Measurements from ENCODE around the gene OPRD1. TPM values are rescaled to one million over a fixed set of nuclear protein-coding genes. Genes with fewer than 3 reads are reported as not detected.
A peak's percentile ranks its signal among the peaks of the same experiment; 100 is the strongest.

OPRD1 gene
- total and polyA plus RNA-seq, 7 experiments from 2014 or later = not detected

GRCh38 chr1:28900562-28900961, 88.6 kb downstream of the OPRD1 start:
- DNase-seq (no peak), ATAC-seq (no peak)
- ChIA-PET POLR2A (interaction anchor here (0.6 to 2.0 kb wide), 3 partner anchors 14 to 229 kb away, joined by 3 to 6 read pairs (median 3); partner anchors contain the start of gene EPB41), CTCF (no interaction called here)
- Mint-ChIP-seq H3K36me3 (peaks cover 0 to 22% (median 5%) of the 10 kb centered on the region in 5 donors), H3K4me3 (no peak overlapping the region), H3K27me3 (no peaks in the 10 kb centered on the region), H3K27ac (no peak overlapping the region), H3K4me1 (peaks cover 21 to 36% (median 34%) of the 10 kb centered on the region in 7 donors), H3K9me3 (peaks cover 0 to 4% (median 0%) of the 10 kb centered on the region in 11 donors)
- intact Hi-C loops (cut with micrococcal nuclease) = no loop called here
- Histone ChIP-seq H3K9me3 (ENCODE audit: control insufficient read depth in 2 of 3, low read length in 3 of 3) (peaks cover 0 to 5% (median 0%) of the 10 kb centered on the region in 3 experiments), H3K27ac (ENCODE audit: low read depth, low read length) (no peak overlapping the region), H3K4me3 (ENCODE audit: low read length) (no peak overlapping the region), H3K36me3 (ENCODE audit: control insufficient read depth in 2 of 3, insufficient read depth in 3 of 3, low read length in 3 of 3) (no peaks in the 10 kb centered on the region), H3K27me3 (ENCODE audit: control insufficient read depth in 2 of 2, insufficient read depth in 2 of 2, low read length in 2 of 2) (no peaks in the 10 kb centered on the region), H3K4me1 (ENCODE audit: control insufficient read depth in 2 of 2, insufficient read depth in 2 of 2, low read length in 2 of 2) (peaks cover 5 to 6% of the 10 kb centered on the region in 2 donors)

GRCh38 chr1:28902738-28903137, 90.8 kb downstream of the OPRD1 start:
- ATAC-seq = no peak
- Mint-ChIP-seq H3K4me1 (peaks cover 16 to 31% (median 24%) of the 10 kb centered on the region in 7 donors), H3K9me3 (peaks cover 0 to 4% (median 0%) of the 10 kb centered on the region in 11 donors), H3K27me3 (no peaks in the 10 kb centered on the region), H3K27ac (peak overlapping the region in 1 of 9 donors; percentile 48), H3K4me3 (no peak overlapping the region), H3K36me3 (peaks cover 0 to 21% (median 11%) of the 10 kb centered on the region in 5 donors)
- DNase-seq = no peak
- POLR2A ChIA-PET = interaction anchor here (0.5 to 1.0 kb wide), 3 partner anchors 10 to 120 kb away, joined by 3 to 4 read pairs (median 4); partner anchors contain the start of gene EPB41
- no peak overlapping the region for H3K27ac ChIP-seq (ENCODE audit: low read depth, low read length)
- CTCF ChIA-PET = interaction anchor here (0.7 to 1.1 kb wide), 3 partner anchors 17 to 142 kb away, joined by 3 read pairs; no protein-coding TSS in a partner anchor
- H3K27me3 ChIP-seq (ENCODE audit: control insufficient read depth in 2 of 2, insufficient read depth in 2 of 2, low read length in 2 of 2) = no peaks in the 10 kb centered on the region
- H3K36me3 ChIP-seq (ENCODE audit: control insufficient read depth in 2 of 3, insufficient read depth in 3 of 3, low read length in 3 of 3) = no peaks in the 10 kb centered on the region
- peaks cover 0 to 5% (median 0%) of the 10 kb centered on the region in 3 experiments for H3K9me3 ChIP-seq (ENCODE audit: control insufficient read depth in 2 of 3, low read length in 3 of 3)
- intact Hi-C loops (cut with micrococcal nuclease) = no loop called here
- peaks cover 5 to 6% of the 10 kb centered on the region in 2 donors for H3K4me1 ChIP-seq (ENCODE audit: control insufficient read depth in 2 of 2, insufficient read depth in 2 of 2, low read length in 2 of 2)
- no peak overlapping the region for H3K4me3 ChIP-seq (ENCODE audit: low read length)

GRCh38 chr1:28905921-28906666, 94.1 kb downstream of the OPRD1 start:
- no peak overlapping the region for H3K27ac Mint-ChIP-seq
- ATAC-seq (no peak), DNase-seq (no peak)
- no peaks in the 10 kb centered on the region for H3K4me1 ChIP-seq (ENCODE audit: control insufficient read depth in 2 of 2, insufficient read depth in 2 of 2, low read length in 2 of 2)
- no peak overlapping the region for H3K4me3 Mint-ChIP-seq
- H3K36me3 Mint-ChIP-seq = peaks cover 0 to 21% (median 11%) of the 10 kb centered on the region in 5 donors
- H3K4me3 ChIP-seq (ENCODE audit: low read length) = no peak overlapping the region
- H3K4me1 Mint-ChIP-seq = peaks cover 0 to 14% (median 4%) of the 10 kb centered on the region in 7 donors
- POLR2A ChIA-PET = no interaction called here
- CTCF ChIA-PET = interaction anchor here (1.0 kb wide), 2 partner anchors 18 to 128 kb away, joined by 3 read pairs; no protein-coding TSS in a partner anchor
- peaks cover 0 to 4% (median 0%) of the 10 kb centered on the region in 11 donors for H3K9me3 Mint-ChIP-seq
- no peaks in the 10 kb centered on the region for H3K27me3 ChIP-seq (ENCODE audit: control insufficient read depth in 2 of 2, insufficient read depth in 2 of 2, low read length in 2 of 2)
- intact Hi-C loops (cut with micrococcal nuclease) = no loop called here
- H3K9me3 ChIP-seq (ENCODE audit: control insufficient read depth in 2 of 3, low read length in 3 of 3) = peaks cover 0 to 5% (median 0%) of the 10 kb centered on the region in 3 experiments
- no peaks in the 10 kb centered on the region for H3K27me3 Mint-ChIP-seq
- H3K27ac ChIP-seq (ENCODE audit: low read depth, low read length) = no peak overlapping the region
- no peaks in the 10 kb centered on the region for H3K36me3 ChIP-seq (ENCODE audit: control insufficient read depth in 2 of 3, insufficient read depth in 3 of 3, low read length in 3 of 3)

- peaks cover 0 to 4% (median 0%) of the 10 kb centered on the region in 3 experiments for H3K9me3 ChIP-seq (ENCODE audit: control insufficient read depth in 2 of 3, low read length in 3 of 3)
- ChIA-PET POLR2A (interaction anchor here (1.1 kb wide), 1 partner anchor 10 kb away, joined by 4 read pairs; no protein-coding TSS in a partner anchor), CTCF (interaction anchor here (0.6 kb wide), 2 partner anchors 635 to 1472 kb away, joined by 3 read pairs; no protein-coding TSS in a partner anchor)
- DNase-seq (no peak), ATAC-seq (no peak)
- H3K27ac ChIP-seq (ENCODE audit: low read depth, low read length) = no peak overlapping the region
- peaks cover 0 to 2% (median 0%) of the 10 kb centered on the region in 11 donors for H3K9me3 Mint-ChIP-seq
- H3K27me3 Mint-ChIP-seq = no peaks in the 10 kb centered on the region
- H3K4me1 Mint-ChIP-seq = peaks cover 0 to 21% (median 10%) of the 10 kb centered on the region in 7 donors
- H3K4me3 ChIP-seq (ENCODE audit: low read length) = no peak overlapping the region
- no peaks in the 10 kb centered on the region for H3K36me3 ChIP-seq (ENCODE audit: control insufficient read depth in 2 of 3, insufficient read depth in 3 of 3, low read length in 3 of 3)
- H3K4me1 ChIP-seq (ENCODE audit: control insufficient read depth in 2 of 2, insufficient read depth in 2 of 2, low read length in 2 of 2) = peaks cover 6 to 8% of the 10 kb centered on the region in 2 donors
- no peaks in the 10 kb centered on the region for H3K27me3 ChIP-seq (ENCODE audit: control insufficient read depth in 2 of 2, insufficient read depth in 2 of 2, low read length in 2 of 2)
- H3K36me3 Mint-ChIP-seq = peaks cover 0 to 11% (median 6%) of the 10 kb centered on the region in 5 donors
- no peak overlapping the region for H3K4me3 Mint-ChIP-seq
- H3K27ac Mint-ChIP-seq = no peak overlapping the region
- intact Hi-C loops (cut with micrococcal nuclease) = no loop called here
These were observed 97.2 kb downstream of the OPRD1 start for GRCh38 chr1:28909198-28909597.

GRCh38 chr1:28910379-28911115, 98.6 kb downstream of the OPRD1 start:
- no peaks in the 10 kb centered on the region for H3K9me3 ChIP-seq (ENCODE audit: control insufficient read depth in 2 of 3, low read length in 3 of 3)
- H3K36me3 Mint-ChIP-seq = peaks cover 0 to 6% (median 6%) of the 10 kb centered on the region in 5 donors
- H3K9me3 Mint-ChIP-seq = no peaks in the 10 kb centered on the region
- ChIA-PET CTCF (no interaction called here), POLR2A (no interaction called here)
- no peak for ATAC-seq
- H3K4me3 Mint-ChIP-seq = no peak overlapping the region
- peaks cover 1 to 22% (median 11%) of the 10 kb centered on the region in 7 donors for H3K4me1 Mint-ChIP-seq
- no peaks in the 10 kb centered on the region for H3K27me3 ChIP-seq (ENCODE audit: control insufficient read depth in 2 of 2, insufficient read depth in 2 of 2, low read length in 2 of 2)
- H3K27ac ChIP-seq (ENCODE audit: low read depth, low read length) = no peak overlapping the region
- H3K27me3 Mint-ChIP-seq = no peaks in the 10 kb centered on the region
- H3K27ac Mint-ChIP-seq = peak overlapping the region in 5 of 9 donors; percentile 14 to 76 (median 32)
- intact Hi-C loops (cut with micrococcal nuclease) = loop anchor here in 1 of 2 donors (10.0 kb wide), 1 partner anchor 1456 kb away; no protein-coding TSS in a partner anchor
- H3K4me3 ChIP-seq (ENCODE audit: low read length) = no peak overlapping the region
- H3K36me3 ChIP-seq (ENCODE audit: control insufficient read depth in 2 of 3, insufficient read depth in 3 of 3, low read length in 3 of 3) = peaks cover 0 to 4% (median 0%) of the 10 kb centered on the region in 3 experiments
- peaks cover 6 to 8% of the 10 kb centered on the region in 2 donors for H3K4me1 ChIP-seq (ENCODE audit: control insufficient read depth in 2 of 2, insufficient read depth in 2 of 2, low read length in 2 of 2)
- no peak for DNase-seq

GRCh38 chr1:28913786-28914227, 101.8 kb downstream of the OPRD1 start:
- H3K36me3 ChIP-seq (ENCODE audit: control insufficient read depth in 2 of 3, insufficient read depth in 3 of 3, low read length in 3 of 3) = peaks cover 0 to 4% (median 0%) of the 10 kb centered on the region in 3 experiments
- no peaks in the 10 kb centered on the region for H3K9me3 Mint-ChIP-seq
- DNase-seq = no peak
- H3K27me3 Mint-ChIP-seq = no peaks in the 10 kb centered on the region
- no peaks in the 10 kb centered on the region for H3K9me3 ChIP-seq (ENCODE audit: control insufficient read depth in 2 of 3, low read length in 3 of 3)
- ATAC-seq = no peak
- peaks cover 28 to 31% of the 10 kb centered on the region in 2 donors for H3K4me1 ChIP-seq (ENCODE audit: control insufficient read depth in 2 of 2, insufficient read depth in 2 of 2, low read length in 2 of 2)
- peak overlapping the region; percentile 82 to 94 (median 88) for H3K27ac Mint-ChIP-seq
- H3K4me3 ChIP-seq (ENCODE audit: low read length) = peak overlapping the region; percentile 91
- H3K4me3 Mint-ChIP-seq = peak overlapping the region; percentile 87 to 100 (median 91)
- H3K36me3 Mint-ChIP-seq = peaks cover 0 to 12% (median 0%) of the 10 kb centered on the region in 5 donors
- intact Hi-C loops (cut with micrococcal nuclease) = loop anchor here (1.0 to 10.0 kb wide), 4 partner anchors 29 to 1459 kb away; no protein-coding TSS in a partner anchor
- CTCF ChIA-PET = interaction anchor here (0.7 to 1.7 kb wide), 4 partner anchors 13 to 120 kb away, joined by 3 to 8 read pairs (median 3); no protein-coding TSS in a partner anchor
- POLR2A ChIA-PET = interaction anchor here (0.5 to 5.8 kb wide), 25 partner anchors 8 to 268 kb away, joined by 3 to 49 read pairs (median 4); partner anchors contain the start of genes GMEB1, RNU11 and SRSF4
- no peaks in the 10 kb centered on the region for H3K27me3 ChIP-seq (ENCODE audit: control insufficient read depth in 2 of 2, insufficient read depth in 2 of 2, low read length in 2 of 2)
- H3K4me1 Mint-ChIP-seq = peaks cover 27 to 47% (median 32%) of the 10 kb centered on the region in 7 donors
- peak overlapping the region; percentile 73 for H3K27ac ChIP-seq (ENCODE audit: low read depth, low read length)
